GM23248 (cell line): Measurements from ENCODE around the gene HM13. TPM values are rescaled to one million over a fixed set of nuclear protein-coding genes. Genes with fewer than 3 reads are reported as not detected.

Experiments
- DNase-seq: peaks from one replicate; pipeline ENCODE4 v3.0.0-alpha.2; 2015
- H2AFZ ChIP-seq: fragments of 200-600 bp; sonication (generic); 2 replicates; pipeline ENCODE4 v1.6.1; 2016; ENCODE audit warnings: antibody characterized with exemption
- H3F3A ChIP-seq: fragments of 200-600 bp; sonication (generic); 2 replicates; pipeline ENCODE4 v1.6.1; 2016; ENCODE audit warnings: mild to moderate bottlenecking, antibody characterized with exemption, mixed run types; ENCODE audit not compliant: insufficient read depth
- H3K27ac ChIP-seq: fragments of 200-600 bp; sonication (generic); 2 replicates; pipeline ENCODE4 v1.5.1; 2016; ENCODE audit warnings: mild to moderate bottlenecking
- H3K27me3 ChIP-seq: fragments of 200-600 bp; sonication (generic); replicated peaks from 2 replicates; pipeline ENCODE4 v1.6.1; 2016; ENCODE audit warnings: mild to moderate bottlenecking; ENCODE audit not compliant: insufficient read depth
- H3K36me3 ChIP-seq: fragments of 200-600 bp; sonication (generic); 2 replicates; pipeline ENCODE4 v1.6.1; 2016; ENCODE audit warnings: low read depth, mild to moderate bottlenecking
- H3K4me1 ChIP-seq: fragments of 200-600 bp; sonication (generic); 2 replicates; pipeline ENCODE4 v1.6.1; 2016; ENCODE audit warnings: mild to moderate bottlenecking; ENCODE audit not compliant: insufficient read depth
- H3K4me2 ChIP-seq: fragments of 200-600 bp; sonication (generic); one replicate; pipeline ENCODE4 v1.6.1; 2016; ENCODE audit warnings: mild to moderate bottlenecking; ENCODE audit not compliant: unreplicated experiment
- H3K4me3 ChIP-seq: fragments of 200-600 bp; sonication (generic); 2 replicates; pipeline ENCODE4 v1.5.1; 2016; ENCODE audit warnings: mild to moderate bottlenecking
- H3K79me2 ChIP-seq: fragments of 200-600 bp; sonication (generic); 2 replicates; pipeline ENCODE4 v1.6.1; 2016; ENCODE audit warnings: mild to moderate bottlenecking; ENCODE audit not compliant: insufficient read depth
- H3K9ac ChIP-seq: fragments of 200-600 bp; sonication (generic); 2 replicates; pipeline ENCODE4 v1.6.1; 2016; ENCODE audit warnings: mild to moderate bottlenecking
- H3K9me2 ChIP-seq: fragments of 200-600 bp; sonication (generic); 2 replicates; pipeline ENCODE4 v1.6.1; 2016; ENCODE audit warnings: mixed run types, mild to moderate bottlenecking, moderate library complexity; ENCODE audit not compliant: insufficient read depth
- H3K9me3 ChIP-seq: fragments of 200-600 bp; sonication (generic); one replicate; pipeline ENCODE4 v1.6.1; 2017; ENCODE audit warnings: low read depth
- H4K20me1 ChIP-seq: fragments of 200-600 bp; sonication (generic); 2 replicates; pipeline ENCODE4 v1.6.0; 2016; ENCODE audit not compliant: insufficient read depth
- EZH2 ChIP-seq: fragments of 200-600 bp; sonication (generic); IDR thresholded peaks from 2 replicates; pipeline ENCODE4 v1.6.1; 2018; ENCODE audit warnings: antibody characterized with exemption, mild to moderate bottlenecking; ENCODE audit not compliant: insufficient read depth, poor library complexity, severe bottlenecking
- EZH2phosphoT487 ChIP-seq: fragments of 200-600 bp; sonication (generic); IDR thresholded peaks from 2 replicates; pipeline ENCODE4 v1.6.1; 2018; ENCODE audit warnings: antibody characterized with exemption, moderate library complexity, mild to moderate bottlenecking, low read depth; ENCODE audit not compliant: insufficient read depth
- WGBS, 2 experiments: methylation state at CpG; one replicate each; pipeline ENCODE4 v1.1.6; 2015 to 2017; ENCODE audit warnings: low lambda C conversion rate in 2 of 2, low coverage in 1 of 2; ENCODE audit errors: missing lambda C conversion rate in 2 of 2; 5-methylcytosine and 5-hydroxymethylcytosine counted together
- in situ Hi-C: fragments of 300-500 bp; cut with MboI; formaldehyde crosslinking; loops from 2 replicates; pipeline ENCODE4 v1.15.0; 2020
- polyA plus RNA-seq: library from polyadenylated mRNA; unstranded; fragments of >200 nt; fragmentation: Nextera tagmentation; extraction: Ambion mirVana; gene quantifications from 2 replicates; pipeline ENCODE4 v1.2.1, GENCODE V29; 2016
- total RNA-seq: library from RNA; depleted of rRNA; stranded (reverse); fragments of >200 nt; shearing (Covaris generic); gene quantifications from 2 replicates; pipeline ENCODE4 v1.2.3, GENCODE V29; 2014

Gene HM13
- total and polyA plus RNA-seq, 2 experiments from 2014 or later = 117 to 424 TPM

DNA sequence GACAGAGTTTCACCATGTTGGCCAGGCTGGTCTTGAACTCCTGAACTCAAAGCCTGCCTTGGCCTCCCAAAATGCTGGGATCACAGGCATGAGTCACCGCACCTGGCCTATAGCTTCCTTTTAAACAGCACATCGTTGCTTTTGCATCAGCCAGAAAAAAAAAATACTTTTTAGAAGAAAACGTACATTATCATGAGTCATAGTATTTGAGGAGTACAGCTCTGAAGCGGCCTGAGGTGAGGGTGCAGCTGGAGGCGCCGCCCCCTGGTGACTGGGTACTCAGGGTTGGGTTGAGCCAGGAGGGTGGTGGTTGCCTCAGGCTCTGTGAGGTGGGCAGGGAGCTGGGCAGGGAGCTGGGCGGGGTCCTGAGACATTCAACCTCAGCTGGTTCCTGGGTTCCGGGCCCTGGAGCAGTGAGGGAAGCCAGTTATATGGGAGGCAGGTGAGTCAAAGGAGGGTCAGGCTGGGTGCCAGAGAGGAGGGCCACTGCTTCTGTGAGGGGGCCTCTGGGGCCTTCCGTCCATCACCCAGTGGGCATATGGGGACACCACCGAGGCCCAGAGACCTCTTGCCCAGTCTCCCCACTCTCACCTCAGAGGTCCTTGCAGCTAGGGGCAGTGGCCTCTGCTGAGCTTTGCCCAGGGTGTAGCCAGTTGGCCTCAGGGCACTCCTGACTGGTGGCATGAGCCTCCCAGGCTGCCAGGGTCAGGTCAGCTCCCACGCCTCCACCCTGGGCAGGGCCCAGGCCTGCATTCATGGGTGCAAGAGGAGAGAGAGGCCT is 79.2 kb downstream of the HM13 start:
- TF ChIP-seq EZH2 (no peak), EZH2phosphoT487 (no peak)
- no peaks in the 10 kb centered on the region for H3K9me2 ChIP-seq
- peaks cover 15% of the 10 kb centered on the region for H3K79me2 ChIP-seq
- H3K4me1 ChIP-seq = peaks cover 45% of the 10 kb centered on the region
- peak overlapping the region; percentile 83 for H3K9ac ChIP-seq
- H3K27me3 ChIP-seq = no peaks in the 10 kb centered on the region
- H2AFZ ChIP-seq = no peak overlapping the region
- peak; percentile 97 for DNase-seq
- H3K4me2 ChIP-seq = peak overlapping the region; percentile 34
- no peaks in the 10 kb centered on the region for H3K9me3 ChIP-seq
- H3F3A ChIP-seq = peaks cover 66% of the 10 kb centered on the region
- no peaks in the 10 kb centered on the region for H3K36me3 ChIP-seq
- H3K27ac ChIP-seq = peak overlapping the region; percentile 96
- in situ Hi-C loops = no loop called here
- no peak overlapping the region for H3K4me3 ChIP-seq
- no peaks in the 10 kb centered on the region for H4K20me1 ChIP-seq
- 30 to 35% methylated on average over 10 to 11 of the region's 11 CpGs for WGBS, 2 experiments

DNA sequence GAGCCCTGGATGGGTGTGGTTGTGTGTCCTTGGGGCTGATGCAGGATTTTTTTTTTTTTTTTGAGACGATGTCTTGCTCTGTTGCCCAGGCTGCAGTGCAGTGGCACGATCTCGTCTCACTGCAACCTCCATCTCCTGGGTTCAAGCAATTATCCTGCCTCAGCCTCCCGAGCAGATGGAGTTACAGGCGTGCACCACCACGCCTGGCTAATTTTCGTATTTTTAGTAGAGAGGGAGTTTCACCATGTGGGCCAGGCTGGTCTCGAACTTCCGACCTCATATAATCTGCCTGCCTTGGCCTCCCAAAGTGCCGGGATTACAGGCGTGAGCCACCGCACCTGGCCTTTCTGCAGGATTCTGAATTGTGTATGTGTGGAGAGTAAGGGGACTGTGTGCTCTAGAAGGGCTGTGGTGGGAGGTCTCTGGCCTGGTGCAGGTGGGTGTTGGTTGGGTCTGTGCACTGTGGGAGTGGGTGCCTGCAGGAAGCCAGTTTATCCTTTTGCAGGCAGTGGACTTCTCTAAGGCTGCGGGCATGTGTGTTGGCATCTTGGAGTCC is 79.8 kb downstream of the HM13 start:
- in situ Hi-C loops = no loop called here

DNA sequence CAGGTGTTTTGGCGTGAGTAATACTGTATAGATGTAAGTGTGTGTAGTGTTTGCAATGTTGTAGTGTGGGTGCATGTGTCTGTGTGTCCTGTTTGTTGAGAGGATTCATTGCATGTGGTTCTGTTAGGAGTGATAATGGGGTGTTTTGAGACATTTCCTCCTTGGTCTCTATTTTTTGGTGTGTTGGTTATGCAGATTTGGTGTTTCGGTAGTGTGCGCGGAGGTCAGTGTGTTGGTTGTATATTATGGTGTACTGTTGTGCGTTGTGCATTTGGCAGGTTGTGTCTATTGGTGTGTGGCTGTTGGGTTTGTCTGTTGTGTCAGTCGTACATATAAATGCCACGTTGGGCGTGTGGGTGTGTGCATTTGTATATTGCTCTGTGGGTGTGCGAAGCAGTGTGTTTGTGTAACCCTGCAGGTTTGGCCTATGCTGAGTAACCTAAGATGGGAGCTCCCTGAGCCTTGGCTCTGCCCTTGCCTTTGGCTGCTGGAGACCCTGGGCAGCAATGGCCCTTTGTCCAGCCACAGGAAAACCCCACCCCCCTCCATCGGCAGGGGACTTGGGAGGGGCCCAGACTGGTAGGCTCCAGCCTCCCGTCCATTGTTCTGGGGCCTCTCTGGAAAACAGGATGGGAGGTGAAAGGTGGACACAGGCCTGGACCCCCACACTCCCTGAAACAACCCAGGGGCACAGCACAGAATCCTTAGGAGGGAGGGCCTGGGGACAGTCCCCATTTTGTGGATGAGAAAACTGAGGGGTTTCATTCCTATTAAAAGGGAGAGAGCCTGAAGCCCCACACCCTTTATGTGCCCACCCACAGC is 80.5 kb downstream of the HM13 start:
- Histone ChIP-seq H3K27ac (peak overlapping the region; percentile 96), H4K20me1 (no peaks in the 10 kb centered on the region), H3K9ac (peak overlapping the region; percentile 83), H3K27me3 (no peaks in the 10 kb centered on the region), H3F3A (peaks cover 56% of the 10 kb centered on the region), H3K36me3 (no peaks in the 10 kb centered on the region), H2AFZ (no peak overlapping the region), H3K4me3 (0 out of 2 replicates have a peak overlapping the region, but pooled peaks have one; percentile 1), H3K9me2 (no peaks in the 10 kb centered on the region), H3K79me2 (peaks cover 28% of the 10 kb centered on the region), H3K4me2 (peak overlapping the region; percentile 34), H3K9me3 (no peaks in the 10 kb centered on the region), H3K4me1 (peaks cover 34% of the 10 kb centered on the region)
- 72 to 76% methylated on average over 11 of the region's 11 CpGs for WGBS, 2 experiments
- in situ Hi-C loops = no loop called here
- no peak for DNase-seq
- TF ChIP-seq EZH2 = no peak
- no peak for TF ChIP-seq EZH2phosphoT487

More for the DNA sequence above, 79.8 kb downstream of the HM13 start:
- WGBS, 2 experiments = 71 to 75% methylated on average over 13 of the region's 13 CpGs
- H3K4me2 ChIP-seq = peak overlapping the region; percentile 34
- H3K27me3 ChIP-seq = no peaks in the 10 kb centered on the region
- no peak for TF ChIP-seq EZH2phosphoT487
- TF ChIP-seq EZH2 = no peak
- peaks cover 38% of the 10 kb centered on the region for H3K4me1 ChIP-seq
- H3K36me3 ChIP-seq = no peaks in the 10 kb centered on the region
- H3K9ac ChIP-seq = peak overlapping the region; percentile 83
- H3K9me2 ChIP-seq = no peaks in the 10 kb centered on the region
- peak overlapping the region; percentile 96 for H3K27ac ChIP-seq
- H3K9me3 ChIP-seq = no peaks in the 10 kb centered on the region
- no peak overlapping the region for H2AFZ ChIP-seq
- no peak for DNase-seq
- peaks cover 59% of the 10 kb centered on the region for H3F3A ChIP-seq
- H3K79me2 ChIP-seq = peaks cover 21% of the 10 kb centered on the region
- no peak overlapping the region for H3K4me3 ChIP-seq
- H4K20me1 ChIP-seq = no peaks in the 10 kb centered on the region

DNA sequence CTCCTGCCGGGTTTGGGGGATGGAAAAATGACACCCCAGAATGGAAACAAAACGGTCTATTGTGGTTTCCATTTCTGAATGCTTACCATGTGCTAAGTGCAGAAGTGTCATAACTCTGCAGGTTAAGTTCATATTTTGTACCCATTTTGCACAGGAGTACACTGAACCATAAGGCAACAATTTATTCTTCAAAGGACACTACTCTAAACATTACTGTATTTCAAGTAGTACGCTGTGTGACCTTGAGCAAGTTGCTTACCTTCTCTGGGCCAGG is 81.1 kb downstream of the HM13 start:
- peaks cover 53% of the 10 kb centered on the region for H3F3A ChIP-seq
- no peaks in the 10 kb centered on the region for H3K27me3 ChIP-seq
- H3K9me3 ChIP-seq = no peaks in the 10 kb centered on the region
- 0 out of 2 replicates have a peak overlapping the region, but pooled peaks have one; percentile 1 for H3K4me3 ChIP-seq
- WGBS, 2 experiments = 61 to 73% methylated on average over 3 of the region's 3 CpGs
- peak overlapping the region; percentile 96 for H3K27ac ChIP-seq
- no peak for DNase-seq
- H3K36me3 ChIP-seq = no peaks in the 10 kb centered on the region
- no peaks in the 10 kb centered on the region for H4K20me1 ChIP-seq
- H3K79me2 ChIP-seq = peaks cover 29% of the 10 kb centered on the region
- H3K4me2 ChIP-seq = peak overlapping the region; percentile 34
- no peak overlapping the region for H2AFZ ChIP-seq
- peaks cover 34% of the 10 kb centered on the region for H3K4me1 ChIP-seq
- peak overlapping the region; percentile 83 for H3K9ac ChIP-seq
- TF ChIP-seq EZH2 (no peak), EZH2phosphoT487 (no peak)
- in situ Hi-C loops = no loop called here
- no peaks in the 10 kb centered on the region for H3K9me2 ChIP-seq
